ELR (cell line): ENCODE data around the gene ITPRIPL2.

Source experiments
- DNase-seq: peaks from one replicate; pipeline ENCODE4 v3.0.0-alpha.2; 2015; ENCODE audit warnings: low read depth

The ITPRIPL2 gene

DNA sequence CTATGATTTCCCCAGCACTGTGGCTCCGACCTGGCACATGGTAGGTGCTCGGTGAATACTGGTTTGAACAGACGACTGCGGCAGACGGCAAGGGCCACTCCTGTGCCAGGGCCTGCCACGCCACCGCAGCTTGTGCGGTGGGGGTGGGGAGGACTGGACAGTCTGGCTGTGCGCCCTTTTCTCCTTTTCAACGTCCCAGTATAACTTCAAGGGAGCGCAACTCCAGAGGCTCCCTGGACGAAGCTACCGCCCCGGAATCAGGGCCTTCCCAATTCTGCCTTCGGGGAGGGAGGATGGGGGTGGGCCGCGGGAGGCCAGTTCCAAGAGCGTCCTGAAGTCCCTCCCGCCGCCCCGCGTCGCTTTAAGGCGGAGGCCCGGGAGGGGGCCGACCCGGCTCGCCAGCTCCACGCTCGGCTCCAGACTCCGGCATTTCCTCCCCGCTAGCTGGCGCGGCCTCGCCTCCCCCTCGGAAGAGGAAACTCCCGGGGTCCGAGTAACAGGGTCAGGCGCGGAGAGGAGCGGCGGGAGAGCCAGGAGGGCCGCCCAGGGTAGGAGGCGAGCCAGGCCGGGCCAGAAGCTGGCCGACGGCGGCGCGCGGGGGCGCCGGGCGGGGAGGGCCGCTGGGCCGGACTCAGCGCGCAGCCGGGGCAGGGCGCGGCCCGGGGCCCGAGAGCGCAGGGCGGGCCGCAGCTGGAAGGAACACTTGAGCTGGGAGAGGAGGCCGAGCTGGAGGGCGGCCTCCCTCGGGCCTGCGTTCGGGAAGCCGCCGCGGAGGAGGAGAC, at the start of gene ITPRIPL2:
Gene ITPRIPL2, plus strand, starts transcription at position 388 of the 782 bp plus-strand sequence. CDS start 498 bp downstream, outside the sequence.
- peak; percentile 85 for DNase-seq

DNA sequence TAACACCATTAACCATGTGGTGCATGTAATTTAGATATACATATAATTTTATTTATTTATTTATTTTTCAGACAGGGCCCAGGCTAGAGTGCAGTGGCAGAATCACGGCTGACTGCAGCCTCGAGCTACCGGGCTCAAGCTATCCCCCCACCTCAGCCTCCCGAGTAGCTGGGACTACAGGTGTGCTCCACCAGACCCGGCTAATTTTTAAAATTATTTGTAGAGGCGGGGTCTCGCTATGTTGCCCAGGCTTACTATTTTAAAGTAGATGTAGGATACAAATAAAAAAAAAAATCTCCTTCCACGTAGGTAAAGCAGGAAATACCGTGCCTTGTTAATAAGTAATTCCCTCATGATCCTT, 46.8 kb upstream of the ITPRIPL2 start:
- DNase-seq, result no peak

DNA sequence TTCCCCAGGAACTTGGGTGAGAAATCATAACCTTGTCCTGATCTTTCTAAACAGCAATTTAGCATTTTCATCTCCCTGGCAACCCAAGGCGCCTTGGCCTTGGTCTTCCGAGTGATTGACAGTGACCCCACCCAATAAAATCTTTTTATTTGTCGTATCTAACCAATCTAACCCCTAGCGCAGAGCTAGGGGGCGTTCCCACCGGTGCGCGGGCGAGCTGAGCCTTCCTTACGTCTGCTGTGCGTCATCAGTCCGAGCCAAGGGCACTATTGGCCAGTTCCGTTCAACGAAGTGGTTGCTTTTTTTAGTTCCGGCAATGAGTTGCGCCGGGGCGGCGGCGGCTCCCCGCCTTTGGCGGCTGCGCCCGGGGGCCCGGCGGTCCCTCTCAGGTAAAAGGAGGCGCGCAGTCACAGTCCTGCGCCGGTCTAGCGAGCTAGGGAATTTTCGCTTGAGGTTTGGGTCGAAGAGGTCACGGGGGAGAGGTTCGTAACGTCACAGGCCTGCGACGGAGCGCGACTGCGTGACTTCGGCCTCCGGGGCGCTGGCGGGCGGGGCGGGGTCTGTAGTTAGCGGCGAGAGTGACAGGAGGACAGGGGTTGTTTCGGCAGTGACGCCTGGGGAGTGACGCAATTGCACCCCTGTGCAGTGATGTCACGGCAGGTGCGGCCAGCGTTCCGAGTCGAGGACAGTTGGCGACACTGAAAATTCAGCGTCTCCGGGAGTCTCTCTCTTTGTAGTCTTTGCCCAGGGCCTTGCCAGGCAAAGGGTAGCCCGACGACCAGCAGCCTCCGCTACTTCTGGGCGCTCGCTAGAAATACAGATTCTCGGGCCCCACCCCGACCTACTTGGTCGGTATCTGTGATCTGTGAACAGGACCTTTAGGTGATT, 46.2 kb upstream of the ITPRIPL2 start, which contains the start of gene COQ7:
Gene COQ7, plus strand, starts transcription at position 266 of the 888 bp plus-strand sequence. Its CDS starts 51 bp downstream, at position 317.
- peak; percentile 100 for DNase-seq

DNA sequence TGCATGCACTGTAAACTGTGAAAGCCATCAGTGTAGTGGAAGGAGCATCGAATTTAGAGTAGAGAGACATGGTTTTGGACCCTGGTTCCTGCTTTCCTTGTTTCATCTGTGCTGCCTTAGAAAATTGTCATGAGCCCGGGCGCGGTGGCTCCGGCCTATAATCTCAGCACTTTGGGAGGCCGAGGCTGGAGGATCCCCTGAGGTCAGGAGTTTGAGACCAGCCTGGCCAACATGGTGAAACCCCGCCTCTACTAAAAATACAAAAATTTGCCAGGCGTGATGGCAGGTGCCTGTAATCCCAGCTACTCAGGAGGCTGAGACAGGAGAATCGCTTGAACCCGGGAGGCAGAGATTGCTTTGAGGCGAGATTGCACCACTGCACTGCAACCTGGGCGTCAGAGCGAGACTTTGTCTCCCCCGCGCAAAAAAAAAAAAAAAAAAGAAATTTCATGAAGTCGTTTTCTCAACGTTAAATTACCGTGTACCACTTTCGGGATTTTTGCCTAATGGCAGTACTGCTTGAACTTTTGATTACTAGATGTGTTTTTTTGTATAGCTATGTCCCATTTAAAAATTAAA, 45.4 kb upstream of the ITPRIPL2 start:
- no peak for DNase-seq

DNA sequence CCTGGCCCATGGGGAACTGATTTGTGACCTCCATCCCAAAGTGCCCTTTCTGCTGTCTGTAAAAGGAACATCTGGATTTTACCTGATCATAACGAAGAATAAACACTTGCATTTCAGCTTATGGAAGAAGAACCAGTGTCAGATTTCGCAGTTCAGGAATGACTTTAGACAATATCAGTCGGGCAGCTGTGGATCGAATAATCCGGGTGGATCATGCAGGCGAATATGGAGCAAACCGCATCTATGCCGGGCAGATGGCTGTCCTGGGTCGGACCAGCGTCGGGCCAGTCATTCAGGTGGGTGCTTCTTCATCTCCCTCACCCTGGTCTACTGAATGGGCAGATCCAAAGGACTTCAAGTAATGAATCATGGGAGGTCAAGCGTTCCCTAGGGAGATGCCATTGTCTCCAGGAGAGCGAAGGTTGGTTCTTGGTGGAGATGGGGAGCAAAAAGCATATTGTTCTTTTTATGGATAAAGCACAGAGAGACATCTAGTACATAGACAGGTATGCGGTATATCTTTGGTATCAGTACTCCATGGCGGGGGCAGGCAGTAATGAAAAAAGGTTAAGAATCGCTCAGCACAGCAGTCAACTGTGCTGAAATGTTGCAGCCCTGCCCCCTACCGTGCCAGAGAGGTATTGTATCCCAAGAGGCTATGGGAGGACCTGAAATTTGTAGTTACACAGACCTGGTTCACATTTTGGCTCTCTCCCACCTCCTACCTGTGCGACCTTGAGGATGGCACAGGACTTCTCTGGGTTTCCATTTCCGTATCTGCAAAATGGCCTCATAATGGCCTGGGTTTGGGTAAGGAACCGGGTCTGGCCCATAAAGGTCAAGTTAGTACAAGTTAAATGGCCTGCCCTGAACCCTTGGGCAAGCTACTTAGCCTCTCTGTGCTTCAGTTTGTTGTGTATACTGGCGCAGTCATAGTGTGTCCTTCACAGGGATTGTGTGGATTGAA, 41.7 kb upstream of the ITPRIPL2 start:
- DNase-seq, result peak; percentile 64

DNA sequence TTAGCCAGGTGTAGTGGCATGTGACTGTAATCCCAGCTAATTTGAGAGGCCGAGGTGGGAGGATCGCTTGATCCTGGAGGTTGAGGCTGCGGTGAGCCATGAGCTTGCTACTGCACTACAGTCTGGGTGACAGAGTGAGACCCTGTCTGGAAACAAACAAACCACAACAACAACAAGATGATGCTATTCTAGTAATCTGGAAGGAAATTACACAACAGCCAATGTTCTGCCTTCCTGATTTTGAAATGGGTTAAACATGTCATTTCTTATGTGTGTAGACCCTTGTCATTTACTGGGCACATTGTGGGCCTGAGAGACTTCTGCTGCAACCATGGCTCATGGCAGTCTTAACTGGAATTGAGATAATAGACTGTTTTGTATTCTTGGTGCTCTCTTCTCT, 40.4 kb upstream of the ITPRIPL2 start:
- DNase-seq, result no peak

DNA sequence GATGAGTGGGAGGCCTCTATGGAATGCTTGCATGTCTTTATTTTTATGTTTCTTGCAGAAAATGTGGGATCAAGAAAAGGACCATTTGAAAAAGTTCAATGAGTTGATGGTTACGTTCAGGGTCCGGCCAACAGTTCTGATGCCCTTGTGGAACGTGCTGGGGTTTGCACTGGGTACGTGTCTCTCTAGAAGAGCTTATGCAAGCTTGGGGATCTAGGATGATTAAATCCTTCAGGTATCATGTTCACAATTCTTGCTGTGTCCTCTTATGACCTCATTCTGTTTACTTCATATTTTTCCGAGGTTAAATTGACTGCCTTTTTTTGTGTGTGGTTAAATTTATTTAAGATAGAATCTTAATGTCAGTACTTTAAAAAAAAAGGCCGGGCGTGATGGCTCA, 39.9 kb upstream of the ITPRIPL2 start:
- DNase-seq, result no peak

DNA sequence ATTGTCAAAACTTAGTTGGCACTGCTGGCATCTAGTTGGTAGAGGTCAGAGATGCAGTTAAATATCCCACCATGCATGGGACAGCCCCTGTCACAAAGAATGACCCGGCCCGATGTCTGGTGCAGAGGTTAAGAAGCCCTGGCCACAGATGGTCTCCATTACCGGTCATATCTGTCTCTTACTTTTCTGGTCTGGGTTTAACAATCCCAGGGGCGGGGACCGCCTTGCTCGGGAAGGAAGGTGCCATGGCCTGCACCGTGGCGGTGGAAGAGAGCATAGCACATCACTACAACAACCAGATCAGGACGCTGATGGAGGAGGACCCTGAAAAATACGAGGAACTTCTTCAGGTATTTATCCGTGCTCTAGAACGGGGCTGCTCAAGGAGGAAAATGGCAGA, 38.3 kb upstream of the ITPRIPL2 start:
- DNase-seq, result no peak

DNA sequence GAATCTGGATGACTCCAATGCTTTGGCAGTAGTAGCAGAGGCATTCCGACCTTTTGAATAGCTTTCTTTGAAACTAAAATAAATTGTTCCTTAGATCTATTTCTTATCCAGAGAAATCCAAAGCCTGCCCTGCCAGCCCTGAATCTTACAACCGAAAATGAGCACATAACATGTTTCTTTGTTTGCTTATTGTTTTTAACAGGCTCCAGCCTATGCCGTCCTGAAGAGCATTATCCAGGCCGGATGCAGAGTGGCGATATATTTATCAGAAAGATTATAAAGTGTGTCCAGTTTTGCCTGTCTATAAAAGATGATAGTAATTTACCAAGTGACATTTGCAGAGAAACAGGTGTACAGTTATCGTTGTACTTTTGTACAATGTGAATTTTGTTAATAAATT, 35.9 kb upstream of the ITPRIPL2 start:
- no peak for DNase-seq

DNA sequence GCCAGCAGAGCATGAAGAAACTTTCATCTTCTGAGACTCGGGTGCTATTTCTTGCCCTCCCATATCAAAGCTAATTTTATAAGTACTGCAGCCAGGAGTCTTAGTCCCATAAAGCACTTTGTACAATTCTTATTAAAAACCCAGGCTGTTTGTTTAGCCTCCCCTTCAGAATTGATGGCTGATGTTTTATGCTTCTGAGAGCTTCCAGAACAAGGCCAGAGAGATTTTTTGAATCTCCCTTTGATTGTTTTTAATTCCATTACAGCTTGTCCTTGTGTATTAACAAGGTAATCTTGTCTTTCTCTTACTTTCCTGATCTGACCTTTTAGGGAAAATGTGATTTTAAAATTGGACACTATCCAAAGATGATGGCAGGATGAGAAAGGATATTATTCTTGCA, 30.1 kb upstream of the ITPRIPL2 start:
- DNase-seq, result no peak

DNA sequence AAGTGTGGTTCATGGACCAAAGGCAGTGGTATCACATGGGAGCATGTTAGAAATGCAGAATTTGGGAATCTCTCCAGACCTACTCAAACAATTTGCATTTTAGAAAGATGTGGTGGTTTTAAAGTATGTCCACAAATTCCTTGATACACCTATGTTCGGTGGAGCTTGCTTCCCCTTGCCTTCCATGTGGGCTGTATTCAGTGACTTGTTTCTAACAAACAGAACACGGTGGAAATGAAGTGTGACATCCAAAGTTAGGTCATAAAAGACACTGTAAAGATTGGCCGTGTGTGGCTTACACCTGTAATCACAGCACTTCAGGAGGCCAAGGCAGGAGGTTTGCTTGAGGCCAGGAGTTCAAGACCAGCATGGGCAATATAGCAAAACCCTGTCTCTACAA, 29.6 kb upstream of the ITPRIPL2 start:
- no peak for DNase-seq

DNA sequence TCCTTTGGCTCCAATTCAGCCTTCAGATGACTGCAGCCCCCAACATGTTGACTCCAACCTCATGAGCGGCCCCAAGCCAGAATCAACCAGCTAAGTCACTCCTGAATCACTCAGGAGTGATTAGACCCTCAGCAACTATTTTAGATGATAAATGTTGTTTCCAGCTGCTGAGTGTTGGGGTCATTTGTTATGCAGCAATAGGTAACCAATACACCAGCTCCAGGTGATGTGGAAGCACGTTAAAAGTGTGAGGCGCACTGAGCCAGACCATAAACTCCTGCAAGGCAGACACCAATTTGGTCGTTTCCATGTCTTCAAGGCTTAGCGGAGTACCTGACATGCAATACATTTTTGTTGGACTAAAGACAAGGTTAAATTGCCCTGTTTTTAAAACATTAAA, 28.9 kb upstream of the ITPRIPL2 start:
- no peak for DNase-seq

DNA sequence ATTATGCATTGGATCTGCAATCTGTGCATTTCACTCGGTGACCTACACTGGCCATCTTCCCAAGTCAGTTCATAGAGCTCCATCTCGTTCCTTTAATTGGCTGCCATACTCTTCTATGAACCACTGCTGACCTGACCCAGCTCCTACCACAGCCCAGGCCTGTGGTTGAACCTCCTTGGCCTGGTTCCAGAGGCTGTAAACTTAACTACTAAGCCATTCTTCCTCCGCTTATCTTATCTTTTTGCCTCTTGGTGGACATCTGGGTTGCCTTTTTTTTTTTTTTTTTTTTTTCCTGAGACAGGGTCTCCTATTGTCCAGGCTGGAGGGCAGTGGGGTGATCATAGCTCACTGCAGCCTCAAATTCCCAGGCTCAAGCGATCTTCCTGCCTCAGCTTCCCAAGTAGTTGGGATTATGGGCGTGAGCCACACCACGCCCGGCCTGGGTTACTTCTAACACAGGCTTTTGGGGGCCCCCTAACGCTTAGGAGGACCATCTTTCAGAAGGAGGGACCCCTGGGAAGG, 28.0 kb upstream of the ITPRIPL2 start:
- peak; percentile 36 for DNase-seq

DNA sequence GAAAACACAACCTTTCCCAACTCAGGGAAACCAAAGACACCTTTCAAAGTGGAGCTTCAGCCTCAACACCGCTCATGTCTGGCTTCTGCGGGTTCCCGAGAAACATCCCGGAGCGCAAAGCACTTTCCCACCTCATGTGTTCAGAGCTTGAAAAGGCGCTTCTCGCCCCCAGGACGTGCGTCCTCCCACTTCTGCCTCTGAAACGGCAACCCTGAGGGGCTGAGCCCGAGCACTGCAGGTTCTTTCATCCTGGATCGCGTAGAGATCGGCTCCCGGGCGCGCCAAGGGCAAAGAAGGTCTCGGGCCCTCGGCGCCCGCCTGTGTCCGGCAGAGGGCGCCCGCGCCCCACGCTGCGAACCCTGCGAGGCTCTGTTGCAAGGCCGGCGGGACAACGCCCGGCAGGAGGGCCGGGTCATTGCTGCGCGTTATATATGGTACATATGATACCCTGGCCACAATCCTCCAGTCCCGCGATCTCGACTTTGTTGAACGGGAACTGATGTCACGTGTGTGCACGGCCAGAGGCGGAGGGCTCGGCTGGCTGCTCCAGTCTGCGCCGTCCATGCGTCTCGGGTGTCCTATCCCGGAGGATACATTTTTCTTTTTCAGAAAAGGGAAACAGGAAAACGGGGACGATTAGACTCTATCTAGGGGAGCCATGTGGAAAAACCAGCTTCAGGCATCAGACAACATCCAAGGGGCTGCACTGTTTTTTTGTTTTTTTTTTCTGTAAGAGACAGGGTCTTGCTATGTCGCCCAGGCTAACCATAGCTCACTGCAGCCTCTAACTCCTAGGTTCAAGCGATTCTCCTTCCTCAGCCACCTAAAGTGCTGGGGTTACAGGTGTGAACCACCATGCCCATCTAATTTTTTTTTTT, 27.2 kb upstream of the ITPRIPL2 start:
- DNase-seq, result peak; percentile 93

DNA sequence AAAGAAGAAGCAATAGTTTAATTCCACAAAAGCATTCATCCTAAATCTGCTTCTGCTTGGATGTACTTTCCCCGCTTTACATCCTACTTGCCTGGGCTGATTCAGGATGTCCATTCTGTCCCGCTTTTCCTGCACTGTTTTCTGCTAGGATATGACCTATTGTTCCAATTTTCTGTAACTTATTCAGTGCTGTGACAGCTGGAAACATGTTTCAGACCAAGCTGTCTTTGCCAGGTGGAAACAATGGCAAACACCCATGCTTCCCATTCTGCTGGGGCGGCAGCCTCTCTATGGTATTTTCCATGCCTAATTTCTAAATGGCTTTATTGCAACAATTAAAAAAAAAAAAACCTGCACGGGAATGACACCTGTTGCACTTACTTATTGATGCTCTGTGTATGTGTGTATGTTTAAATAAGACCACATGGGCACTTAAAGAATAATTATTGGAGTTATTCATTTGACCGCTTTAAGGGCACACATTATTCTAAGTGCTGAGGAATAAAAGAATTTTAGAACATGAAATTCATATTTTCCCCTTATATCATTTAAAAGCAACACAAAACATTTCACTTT, 25.3 kb upstream of the ITPRIPL2 start:
- DNase-seq, result no peak

DNA sequence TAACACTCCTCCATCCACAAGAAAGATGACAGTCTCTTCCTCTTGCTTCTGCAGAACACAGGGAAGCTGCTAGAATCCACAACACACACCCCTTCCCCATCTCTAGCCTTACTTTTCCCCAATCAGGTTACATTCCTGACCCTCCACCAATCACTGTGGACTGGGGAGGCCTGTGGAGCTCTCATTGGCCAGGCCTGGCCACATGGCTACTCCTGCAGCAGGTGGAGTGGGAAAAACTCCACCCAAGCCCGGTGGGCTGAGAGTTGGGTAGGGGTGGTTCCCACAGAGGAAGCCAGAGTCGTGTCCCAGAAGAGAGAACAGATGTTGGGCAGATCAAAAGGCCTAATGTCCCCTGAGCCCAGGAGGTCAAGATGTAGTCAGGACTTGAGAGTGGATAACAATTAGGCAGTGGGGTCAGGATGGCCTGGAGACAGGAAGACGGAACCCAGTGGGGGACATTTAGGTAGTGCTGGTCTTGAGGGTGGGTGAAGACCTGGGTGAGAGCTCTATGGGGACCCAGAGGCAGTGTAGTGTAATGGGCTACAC, 24.3 kb upstream of the ITPRIPL2 start:
- no peak for DNase-seq

DNA sequence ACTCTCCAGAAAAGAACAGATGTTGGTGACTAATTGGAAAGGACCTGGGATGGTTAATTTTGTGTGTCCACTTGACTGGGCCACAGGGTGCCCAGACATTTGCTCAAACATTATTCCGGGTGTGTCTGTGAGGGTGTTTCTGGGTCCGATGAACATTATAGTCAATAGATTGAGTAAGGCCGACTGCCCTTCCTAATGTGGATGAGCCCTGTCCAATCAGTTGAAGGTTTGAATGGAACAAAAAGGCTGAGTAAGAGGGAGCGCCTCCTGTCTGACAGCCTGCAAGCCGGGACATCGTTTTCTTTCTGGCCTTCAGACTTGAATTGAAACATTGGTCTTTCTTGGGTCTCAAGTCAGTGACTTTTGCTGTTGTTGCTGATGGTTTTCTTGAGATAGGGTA, 22.8 kb upstream of the ITPRIPL2 start:
- no peak for DNase-seq

DNA sequence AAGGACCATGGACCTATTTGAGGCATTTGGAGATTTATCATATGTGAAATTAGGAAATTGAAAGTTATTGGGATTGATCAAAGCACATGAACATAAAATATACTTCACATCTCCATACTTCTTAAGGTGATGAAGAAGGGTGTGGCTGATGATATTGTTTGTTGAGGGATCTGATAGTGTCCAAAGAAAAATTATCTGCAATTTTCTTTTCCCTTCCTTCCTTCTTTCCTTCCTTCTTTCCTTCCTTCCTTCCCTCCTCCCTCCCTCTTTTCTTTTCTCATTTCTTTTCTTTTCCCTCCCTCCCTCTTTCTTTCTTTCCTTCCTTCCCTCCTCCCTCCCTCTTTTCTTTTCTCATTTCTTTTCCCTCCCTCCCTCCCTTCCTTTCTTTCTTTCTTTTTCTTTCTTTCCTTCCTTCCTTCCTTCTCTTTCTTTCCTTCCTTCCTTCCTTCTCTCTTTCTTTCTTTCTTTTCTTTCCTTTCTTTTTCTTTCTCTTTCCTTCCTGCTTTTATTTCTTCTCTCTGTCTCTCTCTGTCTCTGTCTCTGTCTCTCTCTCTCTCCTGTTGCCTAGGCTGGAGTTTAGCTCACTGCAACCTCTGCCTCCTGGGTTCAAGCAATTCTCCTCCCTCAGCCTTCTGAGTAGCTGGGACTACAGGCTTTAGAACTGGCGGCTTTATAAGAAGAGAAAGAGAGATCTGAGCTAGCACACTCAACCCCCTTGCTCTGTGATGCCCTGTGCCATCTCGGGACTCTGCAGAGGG, 20.9 kb upstream of the ITPRIPL2 start:
- no peak for DNase-seq
